Dermis microvascular lymphatic vessel endothelial cell (primary cell): ENCODE data around the gene FHIT. TPM values are rescaled to one million over a fixed set of nuclear protein-coding genes. Genes with fewer than 3 reads are reported as not detected.
"Not testable (repeated sequence)": the region's sequence is repeated elsewhere in the genome, so short reads cannot be mapped to it uniquely, and the experiment has no call there.

ENCODE experiments used
- DNase-seq, 2 donors: peaks; one replicate each; pipeline versions ENCODE4 v3.0.0 to v3.0.0-alpha.2; 2010; ENCODE audit warnings: low read depth in 2 of 2
- total RNA-seq: library from RNA; depleted of rRNA; stranded (reverse); fragments of >200 nt; gene quantifications from 2 replicates; pipeline ENCODE4 v1.2.1, GENCODE V29; 2014

The FHIT gene
- total RNA-seq, 1 donor from 2014 or later: 0.51 TPM

GRCh38 chr3:61117045-61117898, 134.0 kb downstream of the FHIT start:
- no peak for DNase-seq

- DNase-seq: no peak
Observed at GRCh38 chr3:61114316-61114953, 136.8 kb downstream of the FHIT start.

- no peak for DNase-seq
Observed at GRCh38 chr3:61111825-61112224, 139.4 kb downstream of the FHIT start.

- DNase-seq: no peak
Observed at GRCh38 chr3:61110576-61110975, 140.7 kb downstream of the FHIT start.

GRCh38 chr3:61108247-61109019, 142.8 kb downstream of the FHIT start:
- no peak for DNase-seq

- DNase-seq: no peak
Observed at GRCh38 chr3:61094608-61095007, 156.6 kb downstream of the FHIT start.

- DNase-seq: no peak
Observed at GRCh38 chr3:61093364-61093763, 157.9 kb downstream of the FHIT start.

- DNase-seq: no peak
Observed at GRCh38 chr3:61092870-61093269, 158.4 kb downstream of the FHIT start.

GRCh38 chr3:61090389-61091169, 160.7 kb downstream of the FHIT start:
- no peak for DNase-seq

GRCh38 chr3:61087465-61087864, 163.8 kb downstream of the FHIT start:
- DNase-seq: no peak

- no peak for DNase-seq
Observed at GRCh38 chr3:61081554-61081953, 169.7 kb downstream of the FHIT start.

- no peak for DNase-seq
Observed at GRCh38 chr3:61080737-61081445, 170.4 kb downstream of the FHIT start.

- no peak for DNase-seq
Observed at GRCh38 chr3:61078048-61078752, 173.1 kb downstream of the FHIT start.

GRCh38 chr3:61077551-61077950, 173.7 kb downstream of the FHIT start:
- DNase-seq: no peak

GRCh38 chr3:61074783-61075182, 176.5 kb downstream of the FHIT start:
- DNase-seq: no peak

- no peak for DNase-seq
Observed at GRCh38 chr3:61073566-61074165, 177.6 kb downstream of the FHIT start.

- DNase-seq: no peak
Observed at GRCh38 chr3:61068084-61068483, 183.2 kb downstream of the FHIT start.

GRCh38 chr3:61066800-61067199, 184.5 kb downstream of the FHIT start:
- DNase-seq: no peak

- DNase-seq: not testable (repeated sequence)
Observed at GRCh38 chr3:61066222-61066621, 185.0 kb downstream of the FHIT start.
